Activated T-cell treated with anti-CD3 and anti-CD28 coated beads, Interleukin-2, amount 50 U/mL, for 4 hours (primary cell): ENCODE data around the gene RPLP2. TPM values are rescaled to one million over a fixed set of nuclear protein-coding genes. Genes with fewer than 3 reads are reported as not detected.

Experiments
- ATAC-seq, 2 donors: fragments of 200-7000 bp; cut with Tn5 transposase; one replicate each; pipeline ENCODE4 v1.10.0; 2021
- DNase-seq: peaks from one replicate; pipeline ENCODE4 v3.0.0-alpha.2; 2020
- H3K27me3 Mint-ChIP-seq: one replicate; pipeline ENCODE4 v1.8.0; 2021; ENCODE audit warnings: low read depth, mixed read lengths
- H3K36me3 Mint-ChIP-seq: one replicate; pipeline ENCODE4 v1.8.0; 2022; ENCODE audit warnings: mixed read lengths; ENCODE audit not compliant: insufficient read depth
- H3K4me1 Mint-ChIP-seq: one replicate; pipeline ENCODE4 v1.8.0; 2021; ENCODE audit warnings: low read depth, mixed read lengths
- H3K4me3 Mint-ChIP-seq: one replicate; pipeline ENCODE4 v1.8.0; 2021; ENCODE audit warnings: mild to moderate bottlenecking, moderate library complexity, mixed read lengths
- H3K9me3 Mint-ChIP-seq: one replicate; pipeline ENCODE4 v1.8.0; 2021; ENCODE audit warnings: mixed read lengths
- total RNA-seq, 3 donors: library from RNA; stranded (reverse); gene quantifications; one replicate each; pipeline ENCODE4 v1.2.1, GENCODE V29; 2021

RPLP2 gene
- 1,000 to 10,000 TPM; 3,528 to 3,995 (median 3,711) TPM for total RNA-seq

GRCh38 chr11:809287-810039 is at the start of gene RPLP2:
RPLP2 (plus strand) TSS chr11:809967; CDS start chr11:810235, 268 bp downstream.
- peaks cover 30% of the 10 kb centered on the region for H3K4me1 Mint-ChIP-seq
- H3K36me3 Mint-ChIP-seq, result peaks cover 29% of the 10 kb centered on the region
- no peaks in the 10 kb centered on the region for H3K9me3 Mint-ChIP-seq
- H3K27me3 Mint-ChIP-seq, result no peaks in the 10 kb centered on the region
- peak; percentile 84 to 86 for ATAC-seq
- DNase-seq, result peak; percentile 98
- peak within 1 kb of the TSS; percentile 92 for H3K4me3 Mint-ChIP-seq

- H3K9me3 Mint-ChIP-seq, result no peaks in the 10 kb centered on the region
- H3K4me1 Mint-ChIP-seq, result no peaks in the 10 kb centered on the region
- DNase-seq (no peak), ATAC-seq (no peak)
- H3K27me3 Mint-ChIP-seq, result no peaks in the 10 kb centered on the region
- no peak overlapping the region for H3K4me3 Mint-ChIP-seq
- H3K36me3 Mint-ChIP-seq, result peaks cover 19% of the 10 kb centered on the region
Measured at GRCh38 chr11:760236-760635, 49.5 kb upstream of the RPLP2 start.

GRCh38 chr11:761526-762108 is 48.1 kb upstream of the RPLP2 start:
- Mint-ChIP-seq H3K27me3 (no peaks in the 10 kb centered on the region), H3K4me3 (no peak overlapping the region), H3K9me3 (no peaks in the 10 kb centered on the region), H3K4me1 (no peaks in the 10 kb centered on the region), H3K36me3 (peaks cover 19% of the 10 kb centered on the region)
- ATAC-seq (no peak), DNase-seq (no peak)

- Mint-ChIP-seq H3K27me3 (no peaks in the 10 kb centered on the region), H3K4me3 (no peak overlapping the region), H3K9me3 (no peaks in the 10 kb centered on the region), H3K36me3 (peaks cover 14% of the 10 kb centered on the region), H3K4me1 (no peaks in the 10 kb centered on the region)
- DNase-seq (no peak), ATAC-seq (no peak)
Measured at GRCh38 chr11:762421-763072, 47.2 kb upstream of the RPLP2 start.

GRCh38 chr11:763073-763463 is 46.7 kb upstream of the RPLP2 start:
- DNase-seq (no peak), ATAC-seq (no peak)
- H3K4me1 Mint-ChIP-seq, result no peaks in the 10 kb centered on the region
- H3K36me3 Mint-ChIP-seq, result peaks cover 14% of the 10 kb centered on the region
- no peaks in the 10 kb centered on the region for H3K27me3 Mint-ChIP-seq
- no peak overlapping the region for H3K4me3 Mint-ChIP-seq
- H3K9me3 Mint-ChIP-seq, result no peaks in the 10 kb centered on the region

GRCh38 chr11:763549-764321 is 46.0 kb upstream of the RPLP2 start:
- no peaks in the 10 kb centered on the region for H3K9me3 Mint-ChIP-seq
- H3K4me1 Mint-ChIP-seq, result no peaks in the 10 kb centered on the region
- no peaks in the 10 kb centered on the region for H3K27me3 Mint-ChIP-seq
- no peak overlapping the region for H3K4me3 Mint-ChIP-seq
- DNase-seq, result no peak
- H3K36me3 Mint-ChIP-seq, result peaks cover 14% of the 10 kb centered on the region
- no peak for ATAC-seq

- Mint-ChIP-seq H3K9me3 (no peaks in the 10 kb centered on the region), H3K27me3 (no peaks in the 10 kb centered on the region), H3K36me3 (peaks cover 14% of the 10 kb centered on the region), H3K4me1 (no peaks in the 10 kb centered on the region), H3K4me3 (no peak overlapping the region)
- DNase-seq, result no peak
- ATAC-seq, result no peak
Measured at GRCh38 chr11:764322-765024, 45.3 kb upstream of the RPLP2 start.

- Mint-ChIP-seq H3K4me3 (no peak overlapping the region), H3K36me3 (peaks cover 11% of the 10 kb centered on the region), H3K27me3 (no peaks in the 10 kb centered on the region), H3K9me3 (no peaks in the 10 kb centered on the region), H3K4me1 (no peaks in the 10 kb centered on the region)
- ATAC-seq (peak; percentile 64 to 73), DNase-seq (peak; percentile 59)
Measured at GRCh38 chr11:765025-765801, 44.6 kb upstream of the RPLP2 start.

- no peaks in the 10 kb centered on the region for H3K9me3 Mint-ChIP-seq
- H3K4me3 Mint-ChIP-seq, result no peak overlapping the region
- peaks cover 10% of the 10 kb centered on the region for H3K36me3 Mint-ChIP-seq
- H3K4me1 Mint-ChIP-seq, result no peaks in the 10 kb centered on the region
- DNase-seq, result no peak
- ATAC-seq, result no peak
- H3K27me3 Mint-ChIP-seq, result no peaks in the 10 kb centered on the region
Measured at GRCh38 chr11:765802-766091, 44.0 kb upstream of the RPLP2 start.

GRCh38 chr11:766106-766935 is 43.4 kb upstream of the RPLP2 start:
- Mint-ChIP-seq H3K4me3 (no peak overlapping the region), H3K9me3 (no peaks in the 10 kb centered on the region), H3K36me3 (peaks cover 10% of the 10 kb centered on the region), H3K27me3 (no peaks in the 10 kb centered on the region), H3K4me1 (no peaks in the 10 kb centered on the region)
- peak; percentile 42 to 51 for ATAC-seq
- no peak for DNase-seq

- H3K4me3 Mint-ChIP-seq, result no peak overlapping the region
- no peaks in the 10 kb centered on the region for H3K27me3 Mint-ChIP-seq
- H3K4me1 Mint-ChIP-seq, result no peaks in the 10 kb centered on the region
- DNase-seq (no peak), ATAC-seq (no peak)
- H3K36me3 Mint-ChIP-seq, result peaks cover 10% of the 10 kb centered on the region
- no peaks in the 10 kb centered on the region for H3K9me3 Mint-ChIP-seq
Measured at GRCh38 chr11:766936-767210, 42.9 kb upstream of the RPLP2 start.

GRCh38 chr11:767238-767637 is 42.5 kb upstream of the RPLP2 start:
- ATAC-seq, result no peak

More at GRCh38 chr11:767238-767637, 42.5 kb upstream of the RPLP2 start:
- Mint-ChIP-seq H3K9me3 (no peaks in the 10 kb centered on the region), H3K27me3 (no peaks in the 10 kb centered on the region), H3K4me1 (no peaks in the 10 kb centered on the region), H3K4me3 (no peak overlapping the region), H3K36me3 (peaks cover 10% of the 10 kb centered on the region)
- no peak for DNase-seq
